ENCODE measurements around the gene KRTAP12-3. TPM values are rescaled to one million over a fixed set of nuclear protein-coding genes. Genes with fewer than 3 reads are reported as not detected.

The KRTAP12-3 gene
- total and polyA plus RNA-seq, 11 donors = not detected

DNA sequence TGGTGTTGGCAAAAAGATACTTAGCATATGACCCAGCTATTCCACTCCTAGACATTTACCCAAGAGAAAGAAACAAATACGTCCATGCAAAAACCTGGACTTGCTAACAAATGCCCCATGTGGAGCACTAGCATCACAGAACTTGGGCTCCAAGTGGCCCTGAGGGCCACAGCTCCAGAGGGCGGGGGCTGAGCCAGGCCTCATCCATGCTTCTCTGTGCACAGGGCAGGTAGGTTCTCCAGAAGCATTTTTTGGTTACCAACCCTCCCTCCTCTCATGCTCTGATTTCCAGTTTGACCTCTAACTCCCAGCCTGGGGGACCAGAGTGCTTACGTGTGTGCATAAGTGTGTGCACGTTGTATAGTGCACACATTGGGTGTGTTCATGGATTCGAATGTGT is 7.0 kb downstream of the KRTAP12-3 start:
- WGBS, 4 donors = 81 to 83% (median 83%) methylated on average over 5 of the region's 5 CpGs
- no peak overlapping the region for H3K4me3 ChIP-seq
- intact Hi-C loops (cut with DNase I) = loop anchor here in 1 of 10 donors (10.0 kb wide), 1 partner anchor 60 kb away; no protein-coding TSS in a partner anchor
- DNase-seq = no peak
- no peaks in the 10 kb centered on the region for H3K4me1 ChIP-seq
- TF ChIP-seq, protein P1, sequence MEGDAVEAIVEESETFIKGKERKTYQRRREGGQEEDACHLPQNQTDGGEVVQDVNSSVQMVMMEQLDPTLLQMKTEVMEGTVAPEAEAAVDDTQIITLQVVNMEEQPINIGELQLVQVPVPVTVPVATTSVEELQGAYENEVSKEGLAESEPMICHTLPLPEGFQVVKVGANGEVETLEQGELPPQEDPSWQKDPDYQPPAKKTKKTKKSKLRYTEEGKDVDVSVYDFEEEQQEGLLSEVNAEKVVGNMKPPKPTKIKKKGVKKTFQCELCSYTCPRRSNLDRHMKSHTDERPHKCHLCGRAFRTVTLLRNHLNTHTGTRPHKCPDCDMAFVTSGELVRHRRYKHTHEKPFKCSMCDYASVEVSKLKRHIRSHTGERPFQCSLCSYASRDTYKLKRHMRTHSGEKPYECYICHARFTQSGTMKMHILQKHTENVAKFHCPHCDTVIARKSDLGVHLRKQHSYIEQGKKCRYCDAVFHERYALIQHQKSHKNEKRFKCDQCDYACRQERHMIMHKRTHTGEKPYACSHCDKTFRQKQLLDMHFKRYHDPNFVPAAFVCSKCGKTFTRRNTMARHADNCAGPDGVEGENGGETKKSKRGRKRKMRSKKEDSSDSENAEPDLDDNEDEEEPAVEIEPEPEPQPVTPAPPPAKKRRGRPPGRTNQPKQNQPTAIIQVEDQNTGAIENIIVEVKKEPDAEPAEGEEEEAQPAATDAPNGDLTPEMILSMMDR (IDR thresholded peaks at IDR 0.05) = no peak
- no peak for TF ChIP-seq POLR2A (IDR thresholded peaks at IDR 0.05)
- H3K27me3 ChIP-seq = no peaks in the 10 kb centered on the region
- no peaks in the 10 kb centered on the region for H3K36me3 ChIP-seq
- ATAC-seq = no peak
- H3K27ac ChIP-seq = no peak overlapping the region
- peaks cover 0 to 9% (median 0%) of the 10 kb centered on the region in 12 donors for H3K9me3 ChIP-seq

DNA sequence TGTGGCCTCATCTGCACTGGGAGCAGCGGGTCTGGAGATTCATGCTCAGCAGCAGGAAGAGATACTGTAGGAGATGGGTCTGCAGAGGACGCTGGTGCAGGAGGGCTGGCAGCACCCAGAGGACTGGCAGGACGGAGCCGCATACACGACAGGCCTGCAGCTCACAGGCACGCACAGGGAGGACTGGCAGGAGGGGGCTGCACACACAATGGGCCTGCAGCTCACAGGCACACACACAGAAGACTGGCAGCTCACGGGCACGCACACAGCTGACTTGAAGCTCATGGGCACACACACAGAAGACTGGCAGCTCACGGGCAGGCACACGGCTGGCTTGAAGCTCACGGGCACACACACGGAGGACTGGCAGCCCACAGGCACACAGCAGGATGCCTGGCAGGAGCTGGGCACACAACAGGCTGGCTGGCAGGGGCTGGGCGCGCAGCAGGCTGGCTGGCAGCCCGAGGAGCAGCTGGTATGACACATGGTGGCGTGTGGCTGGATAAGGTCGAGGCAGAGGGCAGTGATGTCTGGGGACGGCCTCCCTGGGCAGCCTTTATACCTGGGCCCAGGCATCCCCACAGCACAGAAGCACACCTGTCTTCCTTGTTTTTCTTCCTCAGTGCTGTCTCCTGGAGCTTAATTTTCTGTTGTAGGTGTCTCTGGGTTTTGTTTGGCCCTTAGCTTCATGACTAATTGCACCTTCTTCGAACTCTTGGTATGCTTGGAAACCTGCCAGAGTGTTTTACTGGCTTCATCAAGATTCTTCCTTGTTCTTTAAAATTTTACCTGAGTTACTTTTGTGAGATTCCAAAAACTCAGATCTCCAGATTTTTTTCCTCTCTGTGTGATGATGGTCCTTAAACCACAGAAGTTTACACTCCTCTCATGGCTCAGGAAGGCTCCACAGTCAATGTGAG is 8.9 kb downstream of the KRTAP12-3 start, which contains the start of gene KRTAP12-2:
TSS of gene KRTAP12-2 (minus strand) at position 527 of the 920 bp plus-strand sequence. CDS start at position 486, 41 bp downstream.
- H3K36me3 ChIP-seq = no peaks in the 10 kb centered on the region
- TF ChIP-seq, protein P1 (IDR thresholded peaks at IDR 0.05) = no peak
- TF ChIP-seq POLR2A (IDR thresholded peaks at IDR 0.05) = no peak
- H3K27ac ChIP-seq = peak within 1 kb of the TSS in 1 of 12 donors; percentile 31
- H3K4me1 ChIP-seq = no peaks in the 10 kb centered on the region
- 51 to 69% (median 57%) methylated on average over 17 to 19 of the region's 19 CpGs for WGBS, 4 donors
- intact Hi-C loops (cut with DNase I) = loop anchor here in 1 of 10 donors (10.0 kb wide), 1 partner anchor 58 kb away; no protein-coding TSS in a partner anchor
- no peaks in the 10 kb centered on the region for H3K27me3 ChIP-seq
- peaks cover 0 to 19% (median 4%) of the 10 kb centered on the region in 12 donors for H3K9me3 ChIP-seq
- peak in 4 of 5 donors; percentile 29 to 85 (median 66) for DNase-seq
- no peak within 1 kb of the TSS for H3K4me3 ChIP-seq
- peak; percentile 93 to 99 (median 98) for ATAC-seq

DNA sequence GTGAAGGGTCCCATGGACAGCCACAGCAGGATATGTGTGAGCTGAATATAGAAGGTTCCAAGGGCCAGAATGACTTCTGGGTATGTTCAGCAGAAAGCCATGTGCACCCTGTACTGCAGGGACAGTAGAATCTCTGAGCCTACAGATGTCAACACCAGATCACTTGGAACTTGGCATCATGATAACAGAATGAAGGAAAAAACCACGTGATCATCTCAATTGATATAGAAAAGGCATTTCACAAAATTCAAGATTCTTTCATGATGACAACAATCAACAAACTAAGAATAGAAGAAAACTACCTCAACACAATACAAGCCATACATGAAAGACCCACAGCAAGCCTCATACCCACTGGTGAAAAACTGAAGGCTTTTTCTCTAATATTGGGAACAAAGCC is 9.9 kb downstream of the KRTAP12-3 start:
- ATAC-seq = no peak
- peaks cover 0 to 29% (median 11%) of the 10 kb centered on the region in 12 donors for H3K9me3 ChIP-seq
- H3K27ac ChIP-seq = no peak overlapping the region
- WGBS, 4 donors = 63 to 78% (median 74%) methylated on average over 1 of the region's 1 CpG
- H3K36me3 ChIP-seq = no peaks in the 10 kb centered on the region
- H3K4me1 ChIP-seq = no peaks in the 10 kb centered on the region
- intact Hi-C loops (cut with DNase I) = loop anchor here in 1 of 10 donors (10.0 kb wide), 1 partner anchor 57 kb away; no protein-coding TSS in a partner anchor
- DNase-seq = no peak
- H3K27me3 ChIP-seq = no peaks in the 10 kb centered on the region
- TF ChIP-seq POLR2A (IDR thresholded peaks at IDR 0.05) = no peak
- TF ChIP-seq, protein P1 (IDR thresholded peaks at IDR 0.05) = no peak
- H3K4me3 ChIP-seq = no peak overlapping the region

Measured in heart left ventricle (tissue), 16 donors.